Measurements from ENCODE around the gene CROCC2. TPM values are rescaled to one million over a fixed set of nuclear protein-coding genes. Genes with fewer than 3 reads are reported as not detected.

The CROCC2 gene
- total and polyA plus RNA-seq, 4 donors: 1.3 to 17.4 (median 4.4) TPM

DNA sequence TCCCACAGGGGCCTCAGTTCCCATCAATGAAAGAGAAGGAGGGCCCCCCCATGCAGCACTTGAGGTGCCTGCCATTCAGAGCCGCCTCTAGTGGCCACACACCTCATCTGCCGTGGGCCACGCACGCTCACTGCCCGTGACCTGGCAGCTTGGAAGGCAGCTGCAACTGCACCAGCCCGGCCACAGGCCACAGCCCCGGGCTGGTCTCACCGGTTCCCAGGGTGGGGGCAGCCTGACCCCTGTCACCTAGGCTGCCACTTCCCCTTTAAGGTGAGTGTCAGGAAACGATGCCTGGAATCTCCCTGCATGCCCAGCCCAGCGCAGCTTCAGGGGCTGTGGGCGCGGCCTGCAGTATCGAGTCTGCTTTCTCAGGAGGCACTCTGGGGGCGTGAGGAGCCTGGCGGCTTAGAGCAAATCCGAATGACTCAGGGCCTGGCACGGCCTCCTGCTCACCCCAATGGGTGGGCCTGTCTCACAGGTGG is 12.7 kb upstream of the CROCC2 start:
- no peak for TF ChIP-seq CTCF (IDR thresholded peaks at IDR 0.05; ENCODE audit: control extremely low read depth, extremely low read depth)
- DNase-seq (peak in 2 of 3 donors; percentile 43 to 49), ATAC-seq (ENCODE audit: insufficient read depth, low FRiP score) (no peak)
- Histone ChIP-seq H3K9ac (ENCODE audit: insufficient read depth in 1 of 2, low read length in 2 of 2) (no peak overlapping the region), H3K27ac (ENCODE audit: low read depth in 1 of 2, low read length in 1 of 2) (peak overlapping the region in 1 of 2 donors; percentile 10), H3K4me1 (ENCODE audit: control insufficient read depth in 5 of 5, insufficient read depth in 5 of 5, low read length in 5 of 5) (peaks cover 0 to 30% (median 0%) of the 10 kb centered on the region in 5 donors), H3K27me3 (ENCODE audit: control insufficient read depth in 3 of 3, insufficient read depth in 3 of 3, low read length in 2 of 3) (no peaks in the 10 kb centered on the region), H3K9me3 (ENCODE audit: control insufficient read depth in 4 of 4, insufficient read depth in 3 of 4, low read length in 3 of 4) (no peaks in the 10 kb centered on the region), H3K36me3 (ENCODE audit: control insufficient read depth in 4 of 4, insufficient read depth in 4 of 4, low read length in 4 of 4) (no peaks in the 10 kb centered on the region), H3K4me3 (no peak overlapping the region)
- 28 to 55% methylated on average over 17 of the region's 17 CpGs for WGBS, 2 donors

- H3K9me3 ChIP-seq (ENCODE audit: control insufficient read depth in 4 of 4, insufficient read depth in 3 of 4, low read length in 3 of 4): no peaks in the 10 kb centered on the region
- WGBS, 2 donors: 77 to 85% methylated on average over 9 of the region's 9 CpGs
- no peak for TF ChIP-seq CTCF (IDR thresholded peaks at IDR 0.05; ENCODE audit: control extremely low read depth, extremely low read depth)
- no peak for DNase-seq
- peaks cover 0 to 30% (median 4%) of the 10 kb centered on the region in 5 donors for H3K4me1 ChIP-seq (ENCODE audit: control insufficient read depth in 5 of 5, insufficient read depth in 5 of 5, low read length in 5 of 5)
- no peaks in the 10 kb centered on the region for H3K36me3 ChIP-seq (ENCODE audit: control insufficient read depth in 4 of 4, insufficient read depth in 4 of 4, low read length in 4 of 4)
- H3K4me3 ChIP-seq: no peak overlapping the region
- peak overlapping the region in 1 of 2 donors; percentile 28 for H3K9ac ChIP-seq (ENCODE audit: insufficient read depth in 1 of 2, low read length in 2 of 2)
- no peaks in the 10 kb centered on the region for H3K27me3 ChIP-seq (ENCODE audit: control insufficient read depth in 3 of 3, insufficient read depth in 3 of 3, low read length in 2 of 3)
- H3K27ac ChIP-seq (ENCODE audit: low read depth in 1 of 2, low read length in 1 of 2): peak overlapping the region in 1 of 2 donors; percentile 10
- no peak for ATAC-seq (ENCODE audit: insufficient read depth, low FRiP score)
Observed at GRCh38 chr2:240894006-240894405, 12.1 kb upstream of the CROCC2 start.

DNA sequence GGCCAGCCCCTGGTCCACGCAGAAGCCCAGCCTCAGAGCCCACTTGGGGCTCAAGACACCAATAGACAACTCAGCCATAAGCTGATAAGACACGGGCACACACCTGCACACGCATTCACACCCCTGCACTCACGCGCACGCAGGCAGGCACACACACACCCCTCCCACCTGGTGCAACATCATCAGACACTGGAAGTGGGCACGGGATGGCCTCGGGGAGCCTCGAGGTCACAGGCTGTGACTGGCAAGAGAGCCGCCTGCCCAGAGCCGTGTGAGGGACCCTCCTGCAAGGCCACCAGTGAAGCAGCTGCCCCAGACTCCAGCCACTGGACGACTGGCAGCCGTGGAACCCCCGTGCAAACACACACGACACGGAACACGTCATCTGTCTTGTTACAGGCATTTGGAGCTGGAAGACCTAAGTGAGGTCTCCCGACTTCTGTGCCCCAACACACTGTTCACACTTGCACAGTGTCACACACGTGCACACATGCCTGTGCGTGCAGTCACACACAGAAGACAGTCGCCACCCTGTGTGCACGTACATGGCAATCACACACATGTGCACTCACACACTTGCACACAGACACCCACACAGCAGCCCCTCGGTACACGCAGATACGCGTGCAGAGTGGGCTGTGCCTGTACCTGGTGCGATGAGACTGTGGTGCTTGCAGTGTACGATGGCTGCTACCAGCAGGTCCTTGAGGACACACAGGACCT is 11.1 kb upstream of the CROCC2 start:
- Histone ChIP-seq H3K27ac (ENCODE audit: low read depth in 1 of 2, low read length in 1 of 2) (peak overlapping the region in 1 of 2 donors; percentile 48), H3K36me3 (ENCODE audit: control insufficient read depth in 4 of 4, insufficient read depth in 4 of 4, low read length in 4 of 4) (no peaks in the 10 kb centered on the region), H3K9ac (ENCODE audit: insufficient read depth in 1 of 2, low read length in 2 of 2) (no peak overlapping the region), H3K4me1 (ENCODE audit: control insufficient read depth in 5 of 5, insufficient read depth in 5 of 5, low read length in 5 of 5) (peaks cover 0 to 30% (median 5%) of the 10 kb centered on the region in 5 donors), H3K9me3 (ENCODE audit: control insufficient read depth in 4 of 4, insufficient read depth in 3 of 4, low read length in 3 of 4) (no peaks in the 10 kb centered on the region), H3K4me3 (peak overlapping the region; percentile 15), H3K27me3 (ENCODE audit: control insufficient read depth in 3 of 3, insufficient read depth in 3 of 3, low read length in 2 of 3) (no peaks in the 10 kb centered on the region)
- no peak for DNase-seq
- WGBS, 2 donors: 87 to 88% methylated on average over 28 of the region's 28 CpGs
- TF ChIP-seq CTCF (IDR thresholded peaks at IDR 0.05; ENCODE audit: control extremely low read depth, extremely low read depth): no peak
- ATAC-seq (ENCODE audit: insufficient read depth, low FRiP score): no peak

Data from lung (tissue), 12 donors.